ENCODE measurements around the gene PPP1R14C.

GRCh38 chr6:150236544-150236943 is 93.7 kb downstream of the PPP1R14C start:
- TF ChIP-seq, protein P1, sequence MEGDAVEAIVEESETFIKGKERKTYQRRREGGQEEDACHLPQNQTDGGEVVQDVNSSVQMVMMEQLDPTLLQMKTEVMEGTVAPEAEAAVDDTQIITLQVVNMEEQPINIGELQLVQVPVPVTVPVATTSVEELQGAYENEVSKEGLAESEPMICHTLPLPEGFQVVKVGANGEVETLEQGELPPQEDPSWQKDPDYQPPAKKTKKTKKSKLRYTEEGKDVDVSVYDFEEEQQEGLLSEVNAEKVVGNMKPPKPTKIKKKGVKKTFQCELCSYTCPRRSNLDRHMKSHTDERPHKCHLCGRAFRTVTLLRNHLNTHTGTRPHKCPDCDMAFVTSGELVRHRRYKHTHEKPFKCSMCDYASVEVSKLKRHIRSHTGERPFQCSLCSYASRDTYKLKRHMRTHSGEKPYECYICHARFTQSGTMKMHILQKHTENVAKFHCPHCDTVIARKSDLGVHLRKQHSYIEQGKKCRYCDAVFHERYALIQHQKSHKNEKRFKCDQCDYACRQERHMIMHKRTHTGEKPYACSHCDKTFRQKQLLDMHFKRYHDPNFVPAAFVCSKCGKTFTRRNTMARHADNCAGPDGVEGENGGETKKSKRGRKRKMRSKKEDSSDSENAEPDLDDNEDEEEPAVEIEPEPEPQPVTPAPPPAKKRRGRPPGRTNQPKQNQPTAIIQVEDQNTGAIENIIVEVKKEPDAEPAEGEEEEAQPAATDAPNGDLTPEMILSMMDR (IDR thresholded peaks at IDR 0.05), result no peak
- no peak for TF ChIP-seq POLR2AphosphoS5 (IDR thresholded peaks at IDR 0.05)
